Natural killer cell (primary cell): ENCODE data around the gene EVC. TPM values are rescaled to one million over a fixed set of nuclear protein-coding genes. Genes with fewer than 3 reads are reported as not detected.

ENCODE experiments used
- ATAC-seq, 3 donors: fragments of 150-1000 bp in 2 of 3; fragments of 200-7000 bp in 1 of 3; cut with Tn5 transposase; 1 replicate in 1 of 3; 2 replicates in 2 of 3; pipeline ENCODE4 v1.10.0; 2021; ENCODE audit warnings: mild to moderate bottlenecking in 2 of 3, moderate library complexity in 2 of 3
- DNase-seq, 2 donors: peaks; one replicate each; pipeline versions ENCODE4 v3.0.0 to v3.0.0-alpha.2; 2013 to 2021; ENCODE audit warnings: mixed read lengths in 1 of 2
- H3K27ac ChIP-seq: one replicate; pipeline ENCODE4 v1.5.1; 2013; ENCODE audit warnings: mild to moderate bottlenecking, low read length
- H3K27me3 ChIP-seq: one replicate; pipeline ENCODE4 v1.6.1; 2013; ENCODE audit warnings: low read length; ENCODE audit not compliant: control insufficient read depth, insufficient read depth
- H3K36me3 ChIP-seq: one replicate; pipeline ENCODE4 v1.6.1; 2013; ENCODE audit warnings: low read length; ENCODE audit not compliant: control insufficient read depth, insufficient read depth
- H3K4me1 ChIP-seq: one replicate; pipeline ENCODE4 v1.6.1; 2013; ENCODE audit warnings: low read length; ENCODE audit not compliant: control insufficient read depth, insufficient read depth
- H3K4me3 ChIP-seq: one replicate; pipeline ENCODE4 v1.5.1; 2013; ENCODE audit warnings: low read length
- H3K9me3 ChIP-seq: one replicate; pipeline ENCODE4 v1.6.1; 2013; ENCODE audit warnings: low read length; ENCODE audit not compliant: control insufficient read depth, insufficient read depth
- H3K27ac Mint-ChIP-seq, 2 donors: one replicate each; pipeline ENCODE4 v1.8.0; 2022; ENCODE audit warnings: mild to moderate bottlenecking in 2 of 2, mixed read lengths in 2 of 2, moderate library complexity in 1 of 2
- H3K27me3 Mint-ChIP-seq, 2 donors: one replicate each; pipeline ENCODE4 v1.8.0; 2022; ENCODE audit warnings: low read depth in 2 of 2, mixed read lengths in 2 of 2
- H3K36me3 Mint-ChIP-seq: one replicate; pipeline ENCODE4 v1.8.0; 2022; ENCODE audit warnings: mixed read lengths
- H3K4me1 Mint-ChIP-seq, 2 donors: one replicate each; pipeline ENCODE4 v1.8.0; 2022; ENCODE audit warnings: mixed read lengths in 2 of 2
- H3K4me3 Mint-ChIP-seq: one replicate; pipeline ENCODE4 v1.8.0; 2022; ENCODE audit warnings: mild to moderate bottlenecking, moderate library complexity, mixed read lengths
- H3K9me3 Mint-ChIP-seq, 2 donors: one replicate each; pipeline ENCODE4 v1.8.0; 2022; ENCODE audit warnings: mixed read lengths in 2 of 2
- CTCF ChIP-seq: fragments of 200-600 bp; IDR thresholded peaks from one replicate; pipeline ENCODE4 v1.8.0; 2022; ENCODE audit warnings: antibody characterized with exemption
- whole genome bisulfite sequencing: methylation state at CpG from one replicate; pipeline ENCODE4 v1.1.7; 2013; ENCODE audit warnings: missing lambda C conversion rate; ENCODE audit not compliant: insufficient coverage; 5-methylcytosine and 5-hydroxymethylcytosine counted together
- intact Hi-C: fragments of 100-400 bp; cut with micrococcal nuclease; formaldehyde crosslinking; loops from one replicate; pipeline ENCODE4 v1.14.2; 2022
- total RNA-seq, 4 donors: library from RNA; stranded (reverse); fragments of 120-200 nt in 1 of 4; gene quantifications; one replicate each; pipeline versions ENCODE4 v1.2.3 to v1.2.4, GENCODE V29; 2013 to 2022

EVC gene
- total RNA-seq, 3 donors from 2014 or later (not counting 1 experiment from before 2014, with no cell fraction given) = 0.18 to 2.9 (median 0.42) TPM

GRCh38 chr4:5755679-5756078 is 44.7 kb downstream of the EVC start:
- TF ChIP-seq CTCF = no peak
- DNase-seq (no peak), ATAC-seq (no peak)
- H3K4me3 Mint-ChIP-seq = no peak overlapping the region
- H3K36me3 Mint-ChIP-seq = no peaks in the 10 kb centered on the region
- no peak overlapping the region for H3K27ac Mint-ChIP-seq
- Histone ChIP-seq H3K27me3 (no peaks in the 10 kb centered on the region), H3K4me1 (no peaks in the 10 kb centered on the region), H3K36me3 (no peaks in the 10 kb centered on the region), H3K27ac (no peak overlapping the region), H3K9me3 (no peaks in the 10 kb centered on the region), H3K4me3 (no peak overlapping the region)
- H3K9me3 Mint-ChIP-seq = no peaks in the 10 kb centered on the region
- intact Hi-C loops = no loop called here
- 77% methylated on average over 7 of the region's 7 CpGs for WGBS
- H3K27me3 Mint-ChIP-seq = no peaks in the 10 kb centered on the region
- no peaks in the 10 kb centered on the region for H3K4me1 Mint-ChIP-seq

GRCh38 chr4:5756271-5756670 is 45.3 kb downstream of the EVC start:
- H3K4me3 Mint-ChIP-seq = no peak overlapping the region
- Histone ChIP-seq H3K36me3 (no peaks in the 10 kb centered on the region), H3K27me3 (no peaks in the 10 kb centered on the region), H3K9me3 (no peaks in the 10 kb centered on the region), H3K27ac (no peak overlapping the region), H3K4me1 (no peaks in the 10 kb centered on the region), H3K4me3 (no peak overlapping the region)
- no peak for TF ChIP-seq CTCF
- H3K27ac Mint-ChIP-seq = no peak overlapping the region
- no peak for ATAC-seq
- H3K27me3 Mint-ChIP-seq = no peaks in the 10 kb centered on the region
- no peaks in the 10 kb centered on the region for H3K36me3 Mint-ChIP-seq
- DNase-seq = no peak
- H3K9me3 Mint-ChIP-seq = no peaks in the 10 kb centered on the region
- WGBS = 88% methylated on average over 8 of the region's 9 CpGs
- H3K4me1 Mint-ChIP-seq = no peaks in the 10 kb centered on the region
- intact Hi-C loops = no loop called here

GRCh38 chr4:5757091-5757490 is 46.1 kb downstream of the EVC start:
- Histone ChIP-seq H3K9me3 (no peaks in the 10 kb centered on the region), H3K4me1 (no peaks in the 10 kb centered on the region), H3K36me3 (no peaks in the 10 kb centered on the region), H3K4me3 (no peak overlapping the region), H3K27ac (no peak overlapping the region), H3K27me3 (no peaks in the 10 kb centered on the region)
- ATAC-seq (no peak), DNase-seq (no peak)
- 92% methylated on average over 7 of the region's 7 CpGs for WGBS
- Mint-ChIP-seq H3K4me3 (no peak overlapping the region), H3K27me3 (no peaks in the 10 kb centered on the region), H3K9me3 (no peaks in the 10 kb centered on the region), H3K36me3 (no peaks in the 10 kb centered on the region), H3K4me1 (no peaks in the 10 kb centered on the region), H3K27ac (no peak overlapping the region)
- intact Hi-C loops = no loop called here
- TF ChIP-seq CTCF = no peak

- 97% methylated on average over 4 of the region's 4 CpGs for WGBS
- no peaks in the 10 kb centered on the region for H3K9me3 ChIP-seq
- intact Hi-C loops = no loop called here
Observed at GRCh38 chr4:5757536-5757935, 46.5 kb downstream of the EVC start.

More at GRCh38 chr4:5757536-5757935, 46.5 kb downstream of the EVC start:
- no peaks in the 10 kb centered on the region for H3K4me1 Mint-ChIP-seq
- H3K36me3 ChIP-seq = no peaks in the 10 kb centered on the region
- H3K27ac ChIP-seq = no peak overlapping the region
- H3K36me3 Mint-ChIP-seq = no peaks in the 10 kb centered on the region
- H3K27ac Mint-ChIP-seq = no peak overlapping the region
- DNase-seq (no peak), ATAC-seq (no peak)
- no peak for TF ChIP-seq CTCF
- no peaks in the 10 kb centered on the region for H3K9me3 Mint-ChIP-seq
- no peak overlapping the region for H3K4me3 ChIP-seq
- H3K4me1 ChIP-seq = no peaks in the 10 kb centered on the region
- H3K27me3 Mint-ChIP-seq = no peaks in the 10 kb centered on the region
- H3K4me3 Mint-ChIP-seq = no peak overlapping the region
- no peaks in the 10 kb centered on the region for H3K27me3 ChIP-seq
